Adrenal gland (tissue), 5 donors: ENCODE results near the gene MFAP3L.

Source experiments
- CTCF ChIP-seq, 6 experiments: fragments of 450-650 bp in 4 of 6; fragments of 200-600 bp in 2 of 6; sonication (generic) in 1 of 6; IDR thresholded peaks; 1 replicate in 5 of 6; 2 replicates in 1 of 6; pipeline versions ENCODE4 v1.5.1 to v1.8.0; 2016 to 2021; ENCODE audit warnings: antibody characterized with exemption in 6 of 6, mild to moderate bottlenecking in 2 of 6, moderate library complexity in 1 of 6
- POLR2A ChIP-seq, 2 donors: fragments of 450-650 bp; IDR thresholded peaks; one replicate each; pipeline ENCODE4 v1.6.1; 2017; ENCODE audit warnings: antibody characterized with exemption in 2 of 2, mild to moderate bottlenecking in 2 of 2, moderate library complexity in 1 of 2
- donor health status: DM: no; HTN: no; CAD: no.

- TF ChIP-seq POLR2A (IDR thresholded peaks at IDR 0.05) (no peak), CTCF (IDR thresholded peaks at IDR 0.05) (no peak)
Observed at GRCh38 chr4:170022211-170022610, 4.0 kb downstream of the MFAP3L start.
